GM19467 (cell line): ENCODE results near the gene VEGFC.
A peak's percentile ranks its signal among the peaks of the same experiment; 100 is the strongest.

Experiments used
- ATAC-seq: cut with Tn5 transposase; IDR thresholded peaks from one replicate; pipeline ENCODE4 v1.9.1; 2021; ENCODE audit warnings: mild to moderate bottlenecking, moderate library complexity; ENCODE audit not compliant: unreplicated experiment

The VEGFC gene, protein sequence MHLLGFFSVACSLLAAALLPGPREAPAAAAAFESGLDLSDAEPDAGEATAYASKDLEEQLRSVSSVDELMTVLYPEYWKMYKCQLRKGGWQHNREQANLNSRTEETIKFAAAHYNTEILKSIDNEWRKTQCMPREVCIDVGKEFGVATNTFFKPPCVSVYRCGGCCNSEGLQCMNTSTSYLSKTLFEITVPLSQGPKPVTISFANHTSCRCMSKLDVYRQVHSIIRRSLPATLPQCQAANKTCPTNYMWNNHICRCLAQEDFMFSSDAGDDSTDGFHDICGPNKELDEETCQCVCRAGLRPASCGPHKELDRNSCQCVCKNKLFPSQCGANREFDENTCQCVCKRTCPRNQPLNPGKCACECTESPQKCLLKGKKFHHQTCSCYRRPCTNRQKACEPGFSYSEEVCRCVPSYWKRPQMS

DNA sequence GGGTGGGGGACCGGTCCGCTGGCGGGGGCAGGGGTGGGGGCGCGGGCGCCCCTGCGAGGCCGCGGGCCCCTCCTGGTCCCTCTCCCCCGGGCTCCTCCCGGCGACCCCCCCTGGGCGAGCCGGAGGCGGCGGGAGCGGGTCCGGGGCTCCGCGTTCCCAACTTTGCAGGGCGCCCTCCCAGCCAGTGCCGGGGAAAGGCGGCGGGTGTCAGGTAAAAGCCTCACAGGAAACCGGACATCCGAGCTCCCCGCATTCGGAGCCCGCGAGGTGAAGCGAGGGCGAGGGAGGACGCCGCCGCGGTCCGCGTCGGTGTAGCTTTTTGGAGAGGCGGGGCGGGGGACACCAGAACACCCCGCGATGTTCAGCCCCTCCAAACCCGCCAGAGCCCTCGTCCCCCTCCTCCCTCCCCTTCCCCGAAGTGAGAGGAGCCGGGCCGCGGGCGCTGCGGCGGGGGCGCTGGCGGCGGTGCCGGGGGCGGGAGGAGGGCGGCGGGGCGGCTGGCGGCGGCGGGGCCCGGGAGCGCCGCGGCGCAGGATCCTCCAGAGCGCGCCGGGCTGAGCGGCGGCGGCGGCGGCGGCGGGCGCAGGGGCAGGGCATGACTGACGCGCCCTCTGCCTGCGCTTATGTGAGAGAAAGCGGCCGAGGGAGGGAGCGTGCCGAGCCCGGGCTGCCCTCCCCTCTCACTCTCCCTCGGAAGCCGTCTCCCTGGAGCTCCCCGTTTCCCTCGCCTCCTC is at the start of gene VEGFC:
Gene VEGFC, minus strand, starts transcription at position 597 of the 734 bp plus-strand sequence. CDS start 611 bp downstream, outside the sequence.
- ATAC-seq = peak; percentile 72

DNA sequence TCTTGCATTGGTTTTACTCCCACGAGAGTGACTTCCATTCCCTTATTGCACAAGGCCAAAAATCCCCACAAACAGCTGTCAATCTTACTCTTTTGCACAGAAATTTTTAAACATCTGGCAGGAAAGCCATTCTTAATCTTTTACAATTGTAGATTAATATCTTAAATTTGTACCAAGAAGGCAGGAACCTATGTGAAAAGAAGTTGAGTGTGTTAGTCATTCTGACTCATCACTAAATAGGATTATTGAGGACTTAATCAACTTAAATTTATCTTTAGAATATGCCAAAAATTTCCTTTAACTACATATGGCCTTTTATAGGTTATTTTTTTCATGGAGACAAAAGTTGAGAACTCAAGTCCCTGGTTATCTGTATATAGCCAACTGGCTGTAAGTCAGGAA is 49.0 kb upstream of the VEGFC start:
- no peak for ATAC-seq

DNA sequence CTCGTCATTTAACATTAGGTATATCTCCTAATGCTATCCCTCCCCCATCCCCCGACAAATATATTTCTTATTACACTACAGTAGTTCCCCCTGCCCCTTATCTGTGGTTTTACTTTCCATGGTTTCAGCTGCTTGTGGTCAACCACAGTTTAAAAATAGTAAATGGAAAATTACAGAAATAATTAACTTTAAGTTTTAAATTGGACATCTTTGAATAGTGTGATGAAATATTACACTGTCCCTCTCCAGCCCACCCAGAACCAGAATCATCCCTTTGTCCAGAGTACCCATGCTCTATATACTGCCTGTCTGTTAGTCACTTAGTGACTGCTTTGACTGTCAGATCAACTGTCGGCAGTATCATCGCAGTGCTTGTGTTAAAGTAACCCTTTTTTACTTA is 47.4 kb upstream of the VEGFC start:
- no peak for ATAC-seq

DNA sequence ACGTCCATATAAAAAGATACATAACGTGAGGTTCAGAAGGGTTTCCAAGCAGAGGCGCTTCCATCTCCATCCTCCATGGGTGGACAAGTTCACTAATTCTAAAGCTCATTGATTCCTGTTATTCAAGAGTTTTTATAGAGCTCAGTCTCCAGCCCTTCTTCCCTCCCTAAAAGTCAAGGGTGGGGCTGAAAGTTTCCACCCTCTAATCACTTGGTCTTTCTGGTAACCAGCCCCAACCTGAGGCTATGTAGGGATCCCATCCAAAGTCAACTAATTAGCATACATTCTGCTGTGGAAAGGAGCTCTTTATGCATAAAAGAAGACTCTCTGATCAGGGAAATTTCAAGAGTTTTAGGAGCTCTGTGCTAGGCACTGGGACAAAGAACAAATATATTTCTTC is 46.9 kb upstream of the VEGFC start:
- ATAC-seq = no peak

DNA sequence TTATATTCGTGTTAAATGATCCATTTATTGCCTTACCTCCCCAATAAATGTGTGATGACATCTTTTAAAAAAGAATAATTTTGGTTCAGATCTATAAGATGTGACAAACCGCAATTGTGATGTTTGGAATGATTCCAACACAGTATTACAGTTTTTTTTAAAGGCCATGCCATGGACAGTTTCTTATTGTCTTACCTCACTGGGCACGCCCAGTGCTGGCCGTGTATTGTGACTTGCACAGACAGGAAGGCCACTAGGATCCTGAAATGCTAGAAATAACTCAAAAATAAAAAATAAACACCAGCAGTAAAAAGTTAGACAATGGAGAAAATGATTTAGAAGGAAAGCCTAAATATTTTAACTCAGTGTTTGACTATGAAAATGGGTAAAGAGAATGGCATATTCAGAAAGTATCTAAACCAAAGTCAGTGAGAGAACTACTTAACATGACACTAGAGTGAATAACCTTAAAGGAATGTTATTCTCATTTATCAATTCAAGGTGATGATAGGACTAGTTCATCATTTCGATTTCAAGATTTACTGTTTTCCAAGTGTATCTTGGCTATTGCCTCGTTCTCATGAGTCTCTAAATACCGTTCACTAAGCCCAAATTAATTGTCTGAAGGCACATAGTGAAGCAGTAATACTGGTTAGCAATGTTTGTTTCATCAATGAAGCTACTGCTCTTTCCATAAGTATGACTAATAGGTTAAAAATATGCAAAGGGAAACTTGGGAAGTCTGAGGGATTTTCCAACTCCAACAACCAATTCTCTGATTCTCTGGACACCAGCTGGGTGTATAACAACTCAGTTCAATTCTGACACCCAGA is 46.1 kb upstream of the VEGFC start:
- ATAC-seq = no peak

DNA sequence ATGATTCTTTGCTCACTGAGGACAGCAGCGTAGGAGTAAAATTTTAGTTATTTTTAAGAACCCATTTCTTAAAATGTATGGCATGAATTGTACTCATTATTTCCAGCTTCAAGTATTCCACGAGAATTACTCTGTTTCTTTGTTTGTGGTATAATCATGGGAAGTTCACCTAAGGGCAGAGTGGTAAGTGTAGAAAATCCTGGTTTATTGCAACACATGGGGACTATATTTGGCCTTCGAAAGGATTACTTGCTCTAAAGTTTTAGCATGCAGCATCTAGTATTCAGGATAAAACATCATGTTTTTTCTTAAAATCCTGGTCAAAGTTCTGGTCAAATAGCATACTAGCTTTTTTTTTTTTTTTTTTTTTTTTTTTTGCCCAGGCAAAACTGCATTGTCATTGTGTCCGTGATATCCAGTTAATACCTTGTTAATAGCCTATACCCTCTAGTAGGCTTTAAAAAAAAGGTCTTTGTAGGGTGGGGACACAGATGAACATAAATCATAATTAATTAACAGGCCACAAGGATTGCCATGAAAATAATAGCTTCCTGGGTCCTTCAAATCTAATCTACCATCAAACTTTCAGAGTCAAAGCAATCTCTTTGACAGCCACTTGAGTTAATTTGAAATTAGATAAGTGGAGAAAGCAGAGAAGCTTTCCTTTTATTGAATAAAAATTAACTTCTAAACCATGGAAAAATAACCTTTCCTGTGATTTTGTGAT is 44.6 kb upstream of the VEGFC start:
- ATAC-seq = no peak

DNA sequence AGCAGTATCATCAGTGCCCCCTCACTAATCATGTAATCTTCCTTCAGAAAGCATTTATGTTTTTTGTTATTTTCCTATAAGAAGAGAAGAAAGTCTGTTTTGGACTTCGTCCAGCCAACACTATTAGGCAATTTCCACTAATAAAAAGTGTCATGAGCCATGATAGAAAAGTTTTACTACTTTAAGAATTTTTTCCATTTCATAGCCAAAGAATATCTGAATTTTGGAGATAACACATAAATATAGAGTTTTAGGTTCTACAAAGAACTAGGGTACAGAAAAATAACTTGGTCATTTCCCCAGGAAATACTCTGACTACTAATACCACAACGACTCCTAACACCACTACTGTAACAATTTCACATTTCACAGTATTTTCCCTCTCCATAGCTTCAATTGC is 41.8 kb upstream of the VEGFC start:
- ATAC-seq = no peak

DNA sequence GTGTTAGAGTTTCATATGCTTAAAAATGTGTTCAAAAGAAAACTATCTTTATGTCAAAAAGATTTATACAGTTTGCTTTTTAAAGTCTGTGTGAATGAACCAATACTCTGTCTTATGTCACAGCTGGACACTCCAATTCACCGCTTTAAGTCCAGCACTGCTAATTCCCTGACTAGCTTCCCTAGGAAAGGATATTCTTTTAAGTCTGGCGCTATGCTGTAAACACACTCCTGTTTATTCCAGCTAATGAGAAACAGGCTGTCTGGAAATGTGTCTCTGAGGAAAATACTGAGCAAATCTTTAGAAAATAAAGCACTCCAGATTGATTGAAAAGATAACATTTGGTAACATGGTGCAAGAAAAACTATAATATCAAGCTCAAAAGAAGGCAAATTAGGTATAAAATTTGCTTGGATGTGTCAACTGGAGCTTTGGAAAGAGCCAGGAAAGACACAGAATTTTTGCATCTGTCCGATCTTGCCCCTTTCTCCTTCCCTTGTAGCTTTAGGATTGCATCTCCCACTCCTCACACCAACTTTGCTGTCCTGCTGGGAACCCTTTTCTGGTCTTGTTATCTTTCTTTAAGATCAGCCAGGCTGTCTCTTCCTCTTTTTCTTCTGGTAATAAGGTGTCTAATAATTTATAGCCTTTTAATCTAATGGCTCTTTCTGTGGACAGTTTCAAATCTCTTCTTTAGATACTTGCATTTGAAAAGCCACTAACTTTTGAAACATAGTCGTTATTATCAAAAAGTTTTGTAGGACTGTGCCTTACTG is 40.9 kb upstream of the VEGFC start:
- no peak for ATAC-seq

DNA sequence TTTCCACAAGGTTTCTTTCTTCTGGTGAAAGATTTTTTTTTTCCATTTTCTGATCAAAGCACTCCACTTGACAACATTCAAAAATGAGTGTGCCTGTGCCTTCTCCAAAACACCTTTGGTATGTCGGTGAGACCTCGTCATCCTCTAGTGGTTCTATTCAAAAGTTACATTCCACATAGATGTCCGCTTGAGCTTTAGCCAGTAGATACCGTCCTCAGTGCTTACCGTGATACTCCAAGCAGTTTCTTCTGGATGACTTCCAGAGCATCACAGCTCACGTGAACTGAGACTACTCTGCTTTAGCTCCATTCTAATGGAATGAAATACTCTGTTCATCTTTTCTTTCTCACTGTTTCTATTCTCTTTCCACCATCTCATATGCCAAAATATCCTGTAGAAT is 38.2 kb upstream of the VEGFC start:
- ATAC-seq = no peak

DNA sequence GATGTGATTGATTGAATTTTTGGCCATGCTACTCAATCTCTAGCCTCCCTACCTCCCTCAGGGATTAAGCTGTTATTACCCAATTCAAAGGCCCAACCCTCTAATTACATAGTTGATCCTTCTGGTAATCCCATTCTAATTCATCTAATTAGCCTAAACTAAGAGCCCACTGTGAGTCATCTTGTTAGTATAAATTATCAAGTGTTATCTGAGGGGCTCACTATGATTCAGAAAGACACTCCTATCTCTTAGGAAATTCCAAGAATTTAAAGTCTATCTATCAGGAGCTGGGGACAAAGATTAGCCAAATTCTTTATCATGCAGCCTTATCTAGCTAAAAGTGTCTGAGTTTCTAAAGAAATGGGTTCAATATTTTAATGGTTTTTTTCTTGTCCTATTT is 32.9 kb upstream of the VEGFC start:
- no peak for ATAC-seq

DNA sequence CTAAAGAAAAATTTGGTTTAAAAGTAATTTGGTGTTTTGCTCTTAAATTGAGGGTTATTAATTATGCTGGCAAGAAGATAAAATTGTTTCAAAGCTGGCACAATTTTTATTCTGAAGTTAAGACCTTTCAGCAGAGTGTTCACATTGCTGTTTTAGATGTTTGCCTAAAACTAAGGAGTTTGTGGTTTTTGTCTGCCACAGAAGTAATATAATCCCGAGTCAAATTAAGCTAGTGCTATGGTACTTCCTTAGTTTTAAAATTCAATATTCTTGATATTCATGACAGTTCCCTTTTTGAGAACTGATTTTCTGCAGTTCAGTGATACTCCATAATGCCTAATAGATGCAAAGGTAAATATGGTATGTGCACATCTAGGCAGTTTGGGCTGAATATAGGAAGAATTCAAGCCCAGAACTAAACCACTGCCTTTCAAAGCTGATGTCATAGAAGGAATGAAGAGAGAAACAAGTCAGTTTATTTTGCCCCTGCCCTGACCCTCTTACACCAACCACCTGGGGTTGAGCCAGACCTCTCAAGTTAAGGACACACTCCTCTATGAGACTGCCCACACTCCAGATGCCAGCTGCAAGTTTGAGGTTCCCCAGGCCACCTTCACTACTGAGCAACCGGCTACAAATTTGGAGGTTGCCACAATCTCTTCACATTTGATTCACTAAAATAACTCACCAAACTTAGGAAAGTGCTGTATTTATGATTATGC is 32.1 kb upstream of the VEGFC start:
- no peak for ATAC-seq

DNA sequence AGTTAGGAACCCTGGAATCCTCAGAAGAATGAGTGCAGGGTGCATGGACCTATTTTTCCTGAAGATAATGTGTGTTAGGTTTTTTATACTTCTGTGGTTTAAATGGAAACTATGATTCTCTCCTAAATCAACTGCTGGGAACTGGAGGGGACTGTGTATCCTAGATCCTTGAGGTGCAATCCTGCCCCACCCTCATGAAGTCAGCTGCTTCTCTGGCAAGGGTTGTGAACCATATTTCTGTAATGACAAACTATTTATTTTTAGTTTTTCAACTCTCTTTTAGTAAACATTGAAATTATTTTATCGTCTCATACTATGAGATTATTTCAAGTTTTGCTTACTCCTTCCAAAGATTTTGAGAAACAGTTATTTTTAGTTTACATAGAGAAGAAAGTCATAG is 25.8 kb upstream of the VEGFC start:
- no peak for ATAC-seq

DNA sequence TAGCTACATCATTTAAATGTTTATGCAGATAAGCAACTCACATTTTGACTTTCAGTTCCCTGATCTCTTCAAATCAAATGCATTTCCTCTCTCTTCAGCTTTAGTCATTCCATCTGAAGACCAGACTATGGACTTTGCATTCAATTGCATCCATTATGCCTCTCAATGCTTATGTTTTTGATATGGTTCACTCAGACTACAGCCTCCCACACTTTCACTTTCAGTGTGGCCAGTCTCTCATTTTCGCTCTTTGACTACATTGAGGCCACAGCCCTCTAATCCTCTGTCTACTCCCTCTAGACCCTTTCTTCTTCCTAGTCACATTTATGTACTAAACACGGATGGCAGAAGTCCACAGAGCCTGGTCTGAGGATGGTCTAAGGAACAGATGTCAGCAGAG is 24.5 kb upstream of the VEGFC start:
- ATAC-seq = peak; percentile 67

DNA sequence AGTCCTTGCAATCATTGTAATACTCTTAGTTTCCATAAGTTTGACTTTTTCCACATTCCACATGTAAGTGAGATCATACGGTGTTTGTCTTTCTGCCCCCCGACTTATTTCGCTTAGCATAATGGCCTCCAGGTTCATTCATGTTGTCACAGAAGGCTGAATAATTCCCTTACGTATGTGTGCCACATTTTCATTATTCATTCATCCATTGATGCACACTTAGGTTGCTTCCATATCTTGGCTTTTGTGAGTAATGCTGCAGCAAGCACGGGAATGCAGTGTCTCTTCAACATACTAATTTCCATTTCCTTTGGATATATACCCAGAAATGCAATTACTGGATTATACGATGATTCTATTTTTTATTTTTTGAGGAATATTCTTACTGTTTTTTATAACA is 22.0 kb upstream of the VEGFC start:
- ATAC-seq = no peak

DNA sequence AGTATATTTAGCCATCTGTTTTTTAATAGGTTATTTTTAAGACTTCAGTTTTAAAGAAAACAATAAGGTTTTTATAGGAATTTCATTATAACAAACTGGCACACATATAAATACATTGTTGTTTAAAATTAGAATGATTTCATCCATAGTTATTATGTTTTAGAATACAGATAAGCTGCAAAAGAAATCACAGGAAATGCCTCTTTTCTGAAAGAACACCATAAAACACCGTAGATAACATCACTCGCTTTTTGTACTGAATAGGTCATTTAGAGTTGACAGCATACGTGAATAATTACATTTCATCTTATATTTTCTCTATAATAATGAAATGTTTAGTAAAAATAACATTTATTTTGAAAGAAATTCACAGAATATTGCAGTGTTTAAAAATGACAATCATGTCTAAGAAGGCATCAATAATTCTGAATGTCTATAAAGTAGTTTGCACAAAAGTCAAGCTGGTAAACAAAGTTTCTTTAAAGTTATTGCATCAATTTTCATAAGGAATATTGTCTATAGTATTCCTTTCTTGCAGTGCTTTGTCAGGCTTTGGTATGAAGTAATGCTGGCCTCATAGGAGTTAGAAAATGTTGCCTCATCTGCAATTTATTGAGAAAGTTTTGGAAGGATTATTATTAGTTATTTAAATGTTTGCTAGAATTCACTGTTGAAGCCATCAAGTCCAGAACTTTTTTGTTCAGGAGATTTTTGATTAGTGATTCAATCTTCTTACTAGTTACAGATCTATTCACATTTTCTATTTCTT is 17.9 kb upstream of the VEGFC start:
- ATAC-seq = no peak

DNA sequence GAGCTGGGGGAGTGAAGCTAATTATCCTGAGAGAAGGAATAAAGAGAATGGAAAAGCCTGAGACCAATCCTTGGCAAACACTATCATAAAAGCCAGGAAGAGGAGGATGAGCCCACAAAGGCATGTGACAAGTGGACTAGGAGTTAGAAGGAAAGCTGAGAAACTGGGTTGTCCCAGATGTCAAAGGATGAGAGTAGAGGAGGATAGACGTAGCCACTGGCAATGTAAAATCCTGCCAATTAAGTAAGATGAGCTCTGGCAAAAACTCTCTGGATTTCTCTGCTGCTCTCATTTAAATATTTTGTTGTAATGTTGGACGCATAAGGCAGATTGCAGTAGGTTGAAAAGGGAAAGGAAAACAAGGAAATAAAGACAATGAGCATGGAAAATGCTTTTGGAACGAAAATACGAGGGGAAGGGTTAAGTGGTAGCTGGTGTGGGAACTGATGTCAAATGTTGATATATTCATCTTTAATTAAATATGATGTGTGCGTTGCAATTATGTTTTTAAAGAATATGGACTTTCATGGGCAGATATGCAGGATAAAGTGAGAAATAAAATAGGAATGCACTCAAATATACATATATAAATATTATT is 14.2 kb upstream of the VEGFC start:
- ATAC-seq = no peak

DNA sequence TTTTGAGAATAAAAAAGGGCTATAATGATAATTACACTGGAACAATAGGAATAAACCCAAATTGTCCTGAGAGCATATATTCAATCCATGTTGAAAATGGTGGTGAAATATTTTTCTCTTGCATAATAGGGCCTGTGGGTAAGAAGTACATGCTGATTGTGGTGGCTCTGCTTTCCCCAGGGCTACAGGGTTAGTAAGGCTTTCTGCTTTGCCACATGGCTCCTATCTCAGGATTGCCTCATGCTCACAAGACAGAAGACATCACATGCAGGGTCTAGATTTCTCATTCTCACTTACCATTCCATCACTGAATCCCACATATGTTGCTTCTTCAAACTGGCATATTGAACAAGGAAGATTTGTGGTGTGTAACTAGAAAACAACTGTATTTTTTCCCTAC is 12.4 kb upstream of the VEGFC start:
- no peak for ATAC-seq

DNA sequence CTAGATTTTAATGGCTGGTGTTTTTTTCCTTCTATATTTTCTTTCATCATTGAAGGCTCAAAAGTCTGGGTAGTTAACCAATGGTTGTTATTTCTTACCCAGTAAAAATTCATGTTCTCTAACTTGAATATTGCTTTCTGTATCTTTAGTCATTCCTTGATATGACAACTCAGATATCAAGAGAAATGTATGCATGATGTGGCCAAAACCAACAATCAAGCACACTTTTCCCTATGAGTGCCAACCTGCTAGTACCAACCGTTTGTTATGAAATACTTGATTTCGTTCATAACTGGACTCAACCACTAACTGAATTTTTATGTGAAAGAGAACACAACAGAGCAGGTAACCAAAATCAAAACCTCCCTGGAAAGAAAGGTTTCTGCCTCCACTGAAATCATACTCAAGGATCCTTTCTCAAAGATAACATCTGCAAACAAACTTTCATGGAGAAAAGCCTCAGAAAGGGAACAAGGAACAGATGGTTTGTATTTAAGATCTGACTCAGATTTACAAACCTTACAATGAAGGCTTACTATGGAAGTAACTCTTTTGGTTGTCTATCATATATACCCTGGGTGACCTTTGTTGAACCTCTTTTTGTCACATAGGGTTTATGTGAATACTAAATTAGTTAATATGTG is 8.3 kb upstream of the VEGFC start:
- ATAC-seq = no peak
